Left lung (tissue), 10 donors: ENCODE measurements around the gene PTPN11. TPM values are rescaled to one million over a fixed set of nuclear protein-coding genes. Genes with fewer than 3 reads are reported as not detected.

Experiments used
- ATAC-seq: fragments of 200-7000 bp; cut with Tn5 transposase; one replicate; pipeline ENCODE4 v1.9.1; 2020; ENCODE audit warnings: moderate library complexity
- DNase-seq, 4 donors: peaks; one replicate each; pipeline ENCODE4 v3.0.0-alpha.2; 2013 to 2020
- H3K27ac ChIP-seq, 2 donors: fragments of 200-600 bp; sonication (generic) in 1 of 2; one replicate each; pipeline versions ENCODE4 v1.5.0 to v1.8.0; 2020 to 2021
- H3K27me3 ChIP-seq, 2 donors: fragments of 200-600 bp; sonication (generic) in 1 of 2; one replicate each; pipeline versions ENCODE4 v1.5.0 to v1.8.0; 2020 to 2021
- H3K36me3 ChIP-seq, 2 donors: fragments of 200-600 bp; sonication (generic) in 1 of 2; one replicate each; pipeline versions ENCODE4 v1.5.0 to v1.8.0; 2020 to 2021
- H3K4me1 ChIP-seq, 2 donors: fragments of 200-600 bp; one replicate each; pipeline ENCODE4 v1.8.0; 2021
- H3K4me3 ChIP-seq, 2 donors: fragments of 200-600 bp; sonication (generic) in 1 of 2; one replicate each; pipeline versions ENCODE4 v1.5.0 to v1.8.0; 2020 to 2021; ENCODE audit warnings: mild to moderate bottlenecking in 1 of 2
- H3K9me3 ChIP-seq, 2 donors: fragments of 200-600 bp; sonication (generic) in 1 of 2; one replicate each; pipeline versions ENCODE4 v1.5.0 to v1.8.0; 2020 to 2021
- CTCF ChIP-seq, 2 donors: fragments of 200-600 bp; sonication (generic) in 1 of 2; IDR thresholded peaks; one replicate each; pipeline versions ENCODE4 v1.5.0 to v1.8.0; 2021; ENCODE audit warnings: antibody characterized with exemption in 2 of 2
- intact Hi-C, 2 donors: fragments of 100-400 bp; cut with DNase I; formaldehyde crosslinking; loops; one replicate each; pipeline versions ENCODE4 v1.11.2 to v1.14.2; 2022
- polyA plus RNA-seq, 6 donors: library from polyadenylated mRNA; unstranded; fragments of 120-200 nt; gene quantifications; one replicate each; pipeline ENCODE4 v1.2.1, GENCODE V29; 2013; ENCODE audit not compliant: insufficient read length in 6 of 6
- total RNA-seq, 2 donors: library from RNA; stranded (reverse); fragmentation: NEBNext Ultra II Directional; extraction: Animal tissue kit (Norgen Biotek cat#: 25700); gene quantifications; one replicate each; pipeline ENCODE4 v1.2.1, GENCODE V29; 2021
- donor health status: DM: no; HTN: yes; CAD: no.
- donor health status: DM: no; HTN: no; CAD: no.

The PTPN11 gene
- total and polyA plus RNA-seq, 8 donors, result 56.5 to 118 (median 64.4) TPM

- H3K4me1 ChIP-seq, result no peaks in the 10 kb centered on the region
Observed at GRCh38 chr12:112489456-112489855, 70.7 kb downstream of the PTPN11 start.

GRCh38 chr12:112496496-112496895 is 77.7 kb downstream of the PTPN11 start:
- ATAC-seq, result no peak
- Histone ChIP-seq H3K4me1 (no peaks in the 10 kb centered on the region), H3K4me3 (no peak overlapping the region), H3K27me3 (no peaks in the 10 kb centered on the region), H3K36me3 (peaks cover 0 to 95% of the 10 kb centered on the region in 2 donors), H3K9me3 (no peaks in the 10 kb centered on the region), H3K27ac (no peak overlapping the region)
- no peak for DNase-seq
- intact Hi-C loops, result no loop called here
- TF ChIP-seq CTCF (IDR thresholded peaks at IDR 0.05), result no peak

More at GRCh38 chr12:112489456-112489855, 70.7 kb downstream of the PTPN11 start:
- Histone ChIP-seq H3K4me3 (no peak overlapping the region), H3K9me3 (no peaks in the 10 kb centered on the region), H3K36me3 (peaks cover 0 to 100% of the 10 kb centered on the region in 2 donors), H3K27ac (no peak overlapping the region), H3K27me3 (no peaks in the 10 kb centered on the region)
- DNase-seq (no peak), ATAC-seq (no peak)
- intact Hi-C loops, result no loop called here
- TF ChIP-seq CTCF (IDR thresholded peaks at IDR 0.05), result no peak

- ATAC-seq (no peak), DNase-seq (no peak)
- no peaks in the 10 kb centered on the region for H3K9me3 ChIP-seq
- intact Hi-C loops, result no loop called here
- no peaks in the 10 kb centered on the region for H3K27me3 ChIP-seq
- TF ChIP-seq CTCF (IDR thresholded peaks at IDR 0.05), result no peak
- H3K36me3 ChIP-seq, result peaks cover 0 to 95% of the 10 kb centered on the region in 2 donors
- no peak overlapping the region for H3K4me3 ChIP-seq
- no peaks in the 10 kb centered on the region for H3K4me1 ChIP-seq
- H3K27ac ChIP-seq, result no peak overlapping the region
Observed at GRCh38 chr12:112498580-112498979, 79.8 kb downstream of the PTPN11 start.

- DNase-seq (no peak), ATAC-seq (no peak)
- Histone ChIP-seq H3K4me3 (no peak overlapping the region), H3K4me1 (no peaks in the 10 kb centered on the region), H3K36me3 (peaks cover 0 to 96% of the 10 kb centered on the region in 2 donors), H3K9me3 (no peaks in the 10 kb centered on the region), H3K27ac (no peak overlapping the region), H3K27me3 (no peaks in the 10 kb centered on the region)
- intact Hi-C loops, result no loop called here
- no peak for TF ChIP-seq CTCF (IDR thresholded peaks at IDR 0.05)
Observed at GRCh38 chr12:112503512-112503911, 84.8 kb downstream of the PTPN11 start.

GRCh38 chr12:112506513-112507166 is 87.9 kb downstream of the PTPN11 start:
- Histone ChIP-seq H3K36me3 (peaks cover 0 to 83% of the 10 kb centered on the region in 2 donors), H3K4me1 (no peaks in the 10 kb centered on the region), H3K4me3 (no peak overlapping the region), H3K27me3 (no peaks in the 10 kb centered on the region), H3K27ac (no peak overlapping the region), H3K9me3 (no peaks in the 10 kb centered on the region)
- no peak for TF ChIP-seq CTCF (IDR thresholded peaks at IDR 0.05)
- intact Hi-C loops, result no loop called here
- no peak for DNase-seq
- ATAC-seq, result no peak
